GM23248 (cell line): ENCODE data around the gene OTOGL. TPM values are rescaled to one million over a fixed set of nuclear protein-coding genes. Genes with fewer than 3 reads are reported as not detected.

ENCODE experiments used
- DNase-seq: peaks from one replicate; pipeline ENCODE4 v3.0.0-alpha.2; 2015
- H2AFZ ChIP-seq: fragments of 200-600 bp; sonication (generic); 2 replicates; pipeline ENCODE4 v1.6.1; 2016; ENCODE audit warnings: antibody characterized with exemption
- H3F3A ChIP-seq: fragments of 200-600 bp; sonication (generic); 2 replicates; pipeline ENCODE4 v1.6.1; 2016; ENCODE audit warnings: mild to moderate bottlenecking, antibody characterized with exemption, mixed run types; ENCODE audit not compliant: insufficient read depth
- H3K27ac ChIP-seq: fragments of 200-600 bp; sonication (generic); 2 replicates; pipeline ENCODE4 v1.5.1; 2016; ENCODE audit warnings: mild to moderate bottlenecking
- H3K27me3 ChIP-seq: fragments of 200-600 bp; sonication (generic); replicated peaks from 2 replicates; pipeline ENCODE4 v1.6.1; 2016; ENCODE audit warnings: mild to moderate bottlenecking; ENCODE audit not compliant: insufficient read depth
- H3K36me3 ChIP-seq: fragments of 200-600 bp; sonication (generic); 2 replicates; pipeline ENCODE4 v1.6.1; 2016; ENCODE audit warnings: low read depth, mild to moderate bottlenecking
- H3K4me1 ChIP-seq: fragments of 200-600 bp; sonication (generic); 2 replicates; pipeline ENCODE4 v1.6.1; 2016; ENCODE audit warnings: mild to moderate bottlenecking; ENCODE audit not compliant: insufficient read depth
- H3K4me2 ChIP-seq: fragments of 200-600 bp; sonication (generic); one replicate; pipeline ENCODE4 v1.6.1; 2016; ENCODE audit warnings: mild to moderate bottlenecking; ENCODE audit not compliant: unreplicated experiment
- H3K4me3 ChIP-seq: fragments of 200-600 bp; sonication (generic); 2 replicates; pipeline ENCODE4 v1.5.1; 2016; ENCODE audit warnings: mild to moderate bottlenecking
- H3K79me2 ChIP-seq: fragments of 200-600 bp; sonication (generic); 2 replicates; pipeline ENCODE4 v1.6.1; 2016; ENCODE audit warnings: mild to moderate bottlenecking; ENCODE audit not compliant: insufficient read depth
- H3K9ac ChIP-seq: fragments of 200-600 bp; sonication (generic); 2 replicates; pipeline ENCODE4 v1.6.1; 2016; ENCODE audit warnings: mild to moderate bottlenecking
- H3K9me2 ChIP-seq: fragments of 200-600 bp; sonication (generic); 2 replicates; pipeline ENCODE4 v1.6.1; 2016; ENCODE audit warnings: mixed run types, mild to moderate bottlenecking, moderate library complexity; ENCODE audit not compliant: insufficient read depth
- H3K9me3 ChIP-seq: fragments of 200-600 bp; sonication (generic); one replicate; pipeline ENCODE4 v1.6.1; 2017; ENCODE audit warnings: low read depth
- H4K20me1 ChIP-seq: fragments of 200-600 bp; sonication (generic); 2 replicates; pipeline ENCODE4 v1.6.0; 2016; ENCODE audit not compliant: insufficient read depth
- EZH2 ChIP-seq: fragments of 200-600 bp; sonication (generic); IDR thresholded peaks from 2 replicates; pipeline ENCODE4 v1.6.1; 2018; ENCODE audit warnings: antibody characterized with exemption, mild to moderate bottlenecking; ENCODE audit not compliant: insufficient read depth, poor library complexity, severe bottlenecking
- EZH2phosphoT487 ChIP-seq: fragments of 200-600 bp; sonication (generic); IDR thresholded peaks from 2 replicates; pipeline ENCODE4 v1.6.1; 2018; ENCODE audit warnings: antibody characterized with exemption, moderate library complexity, mild to moderate bottlenecking, low read depth; ENCODE audit not compliant: insufficient read depth
- WGBS, 2 experiments: methylation state at CpG; one replicate each; pipeline ENCODE4 v1.1.6; 2015 to 2017; ENCODE audit warnings: low lambda C conversion rate in 2 of 2, low coverage in 1 of 2; ENCODE audit errors: missing lambda C conversion rate in 2 of 2; 5-methylcytosine and 5-hydroxymethylcytosine counted together
- in situ Hi-C: fragments of 300-500 bp; cut with MboI; formaldehyde crosslinking; loops from 2 replicates; pipeline ENCODE4 v1.15.0; 2020
- polyA plus RNA-seq: library from polyadenylated mRNA; unstranded; fragments of >200 nt; fragmentation: Nextera tagmentation; extraction: Ambion mirVana; gene quantifications from 2 replicates; pipeline ENCODE4 v1.2.1, GENCODE V29; 2016
- total RNA-seq: library from RNA; depleted of rRNA; stranded (reverse); fragments of >200 nt; shearing (Covaris generic); gene quantifications from 2 replicates; pipeline ENCODE4 v1.2.3, GENCODE V29; 2014

Gene OTOGL
- total and polyA plus RNA-seq, 2 experiments from 2014 or later, result under 0.01 to 0.09 TPM

DNA sequence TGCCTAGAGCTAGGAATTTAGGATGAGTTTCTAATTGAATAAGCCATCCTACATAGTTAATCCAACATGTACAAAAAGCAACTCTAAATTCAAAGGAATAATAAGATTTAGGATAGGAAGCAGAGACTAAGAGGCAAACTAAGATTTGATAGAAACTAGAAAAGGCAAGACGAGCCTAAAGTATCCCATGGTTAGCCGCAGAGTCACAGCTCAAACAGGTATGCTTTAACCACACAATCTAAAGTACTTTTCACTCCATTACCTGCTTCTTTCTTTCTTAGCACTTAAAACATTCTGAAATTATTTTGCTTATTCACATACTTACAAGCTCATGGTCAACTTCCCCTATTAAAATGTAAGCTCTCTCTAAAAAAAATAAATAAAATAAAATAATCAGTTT, 51.8 kb downstream of the OTOGL start:
- Histone ChIP-seq H3F3A (no peaks in the 10 kb centered on the region), H3K4me3 (no peak overlapping the region), H3K79me2 (no peaks in the 10 kb centered on the region), H3K9me2 (no peaks in the 10 kb centered on the region), H3K9ac (no peak overlapping the region), H3K4me2 (no peak overlapping the region), H2AFZ (no peak overlapping the region), H3K9me3 (no peaks in the 10 kb centered on the region), H3K27ac (no peak overlapping the region), H3K36me3 (no peaks in the 10 kb centered on the region), H3K4me1 (no peaks in the 10 kb centered on the region), H3K27me3 (no peaks in the 10 kb centered on the region), H4K20me1 (no peaks in the 10 kb centered on the region)
- TF ChIP-seq EZH2 (no peak), EZH2phosphoT487 (no peak)
- no peak for DNase-seq
- WGBS, 2 experiments, result 95 to 96% methylated on average over 2 of the region's 2 CpGs
- in situ Hi-C loops, result no loop called here

GRCh38 chr12:80154261-80154660, 54.9 kb downstream of the OTOGL start:
- in situ Hi-C loops, result no loop called here
- WGBS, 2 experiments, result 17 to 21% methylated on average over 1 of the region's 1 CpG
- no peak for DNase-seq

GRCh38 chr12:80156306-80156705, 57.0 kb downstream of the OTOGL start:
- no peak overlapping the region for H3K9ac ChIP-seq
- no peaks in the 10 kb centered on the region for H3K27me3 ChIP-seq
- in situ Hi-C loops, result no loop called here
- H3K4me1 ChIP-seq, result peaks cover 9% of the 10 kb centered on the region
- H3K79me2 ChIP-seq, result no peaks in the 10 kb centered on the region
- no peaks in the 10 kb centered on the region for H3K9me2 ChIP-seq
- no peaks in the 10 kb centered on the region for H3K36me3 ChIP-seq
- no peak overlapping the region for H2AFZ ChIP-seq
- no peaks in the 10 kb centered on the region for H4K20me1 ChIP-seq
- no peak overlapping the region for H3K27ac ChIP-seq
- H3K4me3 ChIP-seq, result no peak overlapping the region
- no peak overlapping the region for H3K4me2 ChIP-seq
- no peak for DNase-seq
- WGBS, 2 experiments, result 52 to 70% methylated on average over 5 of the region's 5 CpGs
- H3K9me3 ChIP-seq, result no peaks in the 10 kb centered on the region
- TF ChIP-seq EZH2phosphoT487 (no peak), EZH2 (no peak)
- no peaks in the 10 kb centered on the region for H3F3A ChIP-seq

More at GRCh38 chr12:80154261-80154660, 54.9 kb downstream of the OTOGL start:
- no peak overlapping the region for H3K4me2 ChIP-seq
- no peak overlapping the region for H3K27ac ChIP-seq
- H2AFZ ChIP-seq, result no peak overlapping the region
- H4K20me1 ChIP-seq, result no peaks in the 10 kb centered on the region
- H3K9me2 ChIP-seq, result no peaks in the 10 kb centered on the region
- no peak overlapping the region for H3K9ac ChIP-seq
- no peaks in the 10 kb centered on the region for H3K27me3 ChIP-seq
- H3K79me2 ChIP-seq, result no peaks in the 10 kb centered on the region
- TF ChIP-seq EZH2phosphoT487 (no peak), EZH2 (no peak)
- no peaks in the 10 kb centered on the region for H3K36me3 ChIP-seq
- H3K9me3 ChIP-seq, result no peaks in the 10 kb centered on the region
- no peak overlapping the region for H3K4me3 ChIP-seq
- no peaks in the 10 kb centered on the region for H3F3A ChIP-seq
- peaks cover 9% of the 10 kb centered on the region for H3K4me1 ChIP-seq

GRCh38 chr12:80157645-80158044, 58.3 kb downstream of the OTOGL start:
- Histone ChIP-seq H3K4me1 (peaks cover 15% of the 10 kb centered on the region), H3F3A (no peaks in the 10 kb centered on the region), H3K36me3 (no peaks in the 10 kb centered on the region), H2AFZ (0 out of 2 replicates have a peak overlapping the region, but pooled peaks have one; percentile 26), H3K9me2 (no peaks in the 10 kb centered on the region), H3K4me2 (peak overlapping the region; percentile 13), H3K9ac (no peak overlapping the region), H4K20me1 (no peaks in the 10 kb centered on the region), H3K9me3 (no peaks in the 10 kb centered on the region), H3K27me3 (no peaks in the 10 kb centered on the region), H3K79me2 (no peaks in the 10 kb centered on the region), H3K4me3 (no peak overlapping the region), H3K27ac (no peak overlapping the region)
- no peak for TF ChIP-seq EZH2
- in situ Hi-C loops, result no loop called here
- peak; percentile 46 for DNase-seq
- WGBS, 2 experiments, result 53 to 64% methylated on average over 2 of the region's 2 CpGs

- Histone ChIP-seq H3K36me3 (no peaks in the 10 kb centered on the region), H3K27me3 (no peaks in the 10 kb centered on the region), H3K4me1 (peaks cover 15% of the 10 kb centered on the region), H3K9me3 (no peaks in the 10 kb centered on the region), H3K27ac (no peak overlapping the region), H3K4me2 (no peak overlapping the region), H3K79me2 (no peaks in the 10 kb centered on the region), H3K4me3 (no peak overlapping the region), H3K9ac (no peak overlapping the region), H2AFZ (peak overlapping the region; percentile 56), H4K20me1 (no peaks in the 10 kb centered on the region), H3K9me2 (no peaks in the 10 kb centered on the region), H3F3A (no peaks in the 10 kb centered on the region)
- WGBS, 2 experiments, result 16 to 24% methylated on average over 4 of the region's 4 CpGs
- in situ Hi-C loops, result no loop called here
- no peak for DNase-seq
- TF ChIP-seq EZH2phosphoT487, result no peak
- TF ChIP-seq EZH2, result no peak
These were observed 62.3 kb downstream of the OTOGL start for GRCh38 chr12:80161612-80162011.
